ENCODE measurements around the gene INPP5B.

DNA sequence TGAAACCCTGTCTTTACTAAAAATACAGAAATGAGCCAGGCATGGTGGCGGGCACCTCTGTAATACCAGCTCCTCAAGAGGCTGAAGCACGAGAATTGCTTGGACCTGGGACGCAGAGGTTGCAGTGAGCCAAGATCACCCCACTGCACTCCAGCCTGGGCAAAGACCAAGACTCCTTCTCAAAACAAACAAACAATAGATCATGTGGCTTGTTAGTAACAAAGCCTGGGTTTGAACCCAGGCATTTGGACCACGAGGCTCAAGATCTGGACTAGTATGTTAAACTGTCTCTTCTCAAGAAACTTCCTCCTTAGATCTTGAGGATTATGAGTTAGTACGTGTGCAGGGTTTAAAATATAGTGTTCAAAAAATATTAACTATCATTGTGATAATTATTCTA lies 1.6 kb downstream of the INPP5B start:
- TF ChIP-seq, protein P1, sequence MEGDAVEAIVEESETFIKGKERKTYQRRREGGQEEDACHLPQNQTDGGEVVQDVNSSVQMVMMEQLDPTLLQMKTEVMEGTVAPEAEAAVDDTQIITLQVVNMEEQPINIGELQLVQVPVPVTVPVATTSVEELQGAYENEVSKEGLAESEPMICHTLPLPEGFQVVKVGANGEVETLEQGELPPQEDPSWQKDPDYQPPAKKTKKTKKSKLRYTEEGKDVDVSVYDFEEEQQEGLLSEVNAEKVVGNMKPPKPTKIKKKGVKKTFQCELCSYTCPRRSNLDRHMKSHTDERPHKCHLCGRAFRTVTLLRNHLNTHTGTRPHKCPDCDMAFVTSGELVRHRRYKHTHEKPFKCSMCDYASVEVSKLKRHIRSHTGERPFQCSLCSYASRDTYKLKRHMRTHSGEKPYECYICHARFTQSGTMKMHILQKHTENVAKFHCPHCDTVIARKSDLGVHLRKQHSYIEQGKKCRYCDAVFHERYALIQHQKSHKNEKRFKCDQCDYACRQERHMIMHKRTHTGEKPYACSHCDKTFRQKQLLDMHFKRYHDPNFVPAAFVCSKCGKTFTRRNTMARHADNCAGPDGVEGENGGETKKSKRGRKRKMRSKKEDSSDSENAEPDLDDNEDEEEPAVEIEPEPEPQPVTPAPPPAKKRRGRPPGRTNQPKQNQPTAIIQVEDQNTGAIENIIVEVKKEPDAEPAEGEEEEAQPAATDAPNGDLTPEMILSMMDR (IDR thresholded peaks at IDR 0.05), result no peak
- no peak for TF ChIP-seq POLR2A (IDR thresholded peaks at IDR 0.05)
